Natural killer cell (primary cell): ENCODE results near the gene CRAT. TPM values are rescaled to one million over a fixed set of nuclear protein-coding genes. Genes with fewer than 3 reads are reported as not detected.

ENCODE experiments used
- ATAC-seq, 3 donors: fragments of 150-1000 bp in 2 of 3; fragments of 200-7000 bp in 1 of 3; cut with Tn5 transposase; 1 replicate in 1 of 3; 2 replicates in 2 of 3; pipeline ENCODE4 v1.10.0; 2021; ENCODE audit warnings: mild to moderate bottlenecking in 2 of 3, moderate library complexity in 2 of 3
- DNase-seq, 2 donors: peaks; one replicate each; pipeline versions ENCODE4 v3.0.0 to v3.0.0-alpha.2; 2013 to 2021; ENCODE audit warnings: mixed read lengths in 1 of 2
- H3K27ac ChIP-seq: one replicate; pipeline ENCODE4 v1.5.1; 2013; ENCODE audit warnings: mild to moderate bottlenecking, low read length
- H3K27me3 ChIP-seq: one replicate; pipeline ENCODE4 v1.6.1; 2013; ENCODE audit warnings: low read length; ENCODE audit not compliant: control insufficient read depth, insufficient read depth
- H3K36me3 ChIP-seq: one replicate; pipeline ENCODE4 v1.6.1; 2013; ENCODE audit warnings: low read length; ENCODE audit not compliant: control insufficient read depth, insufficient read depth
- H3K4me1 ChIP-seq: one replicate; pipeline ENCODE4 v1.6.1; 2013; ENCODE audit warnings: low read length; ENCODE audit not compliant: control insufficient read depth, insufficient read depth
- H3K4me3 ChIP-seq: one replicate; pipeline ENCODE4 v1.5.1; 2013; ENCODE audit warnings: low read length
- H3K9me3 ChIP-seq: one replicate; pipeline ENCODE4 v1.6.1; 2013; ENCODE audit warnings: low read length; ENCODE audit not compliant: control insufficient read depth, insufficient read depth
- H3K27ac Mint-ChIP-seq, 2 donors: one replicate each; pipeline ENCODE4 v1.8.0; 2022; ENCODE audit warnings: mild to moderate bottlenecking in 2 of 2, mixed read lengths in 2 of 2, moderate library complexity in 1 of 2
- H3K27me3 Mint-ChIP-seq, 2 donors: one replicate each; pipeline ENCODE4 v1.8.0; 2022; ENCODE audit warnings: low read depth in 2 of 2, mixed read lengths in 2 of 2
- H3K36me3 Mint-ChIP-seq: one replicate; pipeline ENCODE4 v1.8.0; 2022; ENCODE audit warnings: mixed read lengths
- H3K4me1 Mint-ChIP-seq, 2 donors: one replicate each; pipeline ENCODE4 v1.8.0; 2022; ENCODE audit warnings: mixed read lengths in 2 of 2
- H3K4me3 Mint-ChIP-seq: one replicate; pipeline ENCODE4 v1.8.0; 2022; ENCODE audit warnings: mild to moderate bottlenecking, moderate library complexity, mixed read lengths
- H3K9me3 Mint-ChIP-seq, 2 donors: one replicate each; pipeline ENCODE4 v1.8.0; 2022; ENCODE audit warnings: mixed read lengths in 2 of 2
- CTCF ChIP-seq: fragments of 200-600 bp; IDR thresholded peaks from one replicate; pipeline ENCODE4 v1.8.0; 2022; ENCODE audit warnings: antibody characterized with exemption
- WGBS: methylation state at CpG from one replicate; pipeline ENCODE4 v1.1.7; 2013; ENCODE audit warnings: missing lambda C conversion rate; ENCODE audit not compliant: insufficient coverage; 5-methylcytosine and 5-hydroxymethylcytosine counted together
- intact Hi-C: fragments of 100-400 bp; cut with micrococcal nuclease; formaldehyde crosslinking; loops from one replicate; pipeline ENCODE4 v1.14.2; 2022
- total RNA-seq, 4 donors: library from RNA; stranded (reverse); fragments of 120-200 nt in 1 of 4; gene quantifications; one replicate each; pipeline versions ENCODE4 v1.2.3 to v1.2.4, GENCODE V29; 2013 to 2022

Gene CRAT
- total RNA-seq, 3 donors from 2014 or later (not counting 1 experiment from before 2014, with no cell fraction given), result 13.5 to 13.8 (median 13.8) TPM

GRCh38 chr9:129080298-129080600 is 30.3 kb downstream of the CRAT start:
- peak overlapping the region; percentile 93 for H3K4me3 Mint-ChIP-seq
- Histone ChIP-seq H3K4me3 (peak overlapping the region; percentile 56), H3K27me3 (no peaks in the 10 kb centered on the region), H3K9me3 (no peaks in the 10 kb centered on the region), H3K27ac (no peak overlapping the region), H3K36me3 (peaks cover 4% of the 10 kb centered on the region), H3K4me1 (peaks cover 21% of the 10 kb centered on the region)
- H3K27me3 Mint-ChIP-seq, result no peaks in the 10 kb centered on the region
- H3K36me3 Mint-ChIP-seq, result no peaks in the 10 kb centered on the region
- TF ChIP-seq CTCF, result no peak
- peak overlapping the region; percentile 82 to 93 for H3K27ac Mint-ChIP-seq
- peaks cover 9 to 22% of the 10 kb centered on the region in 2 donors for H3K4me1 Mint-ChIP-seq
- no peak for ATAC-seq
- no peaks in the 10 kb centered on the region for H3K9me3 Mint-ChIP-seq
- intact Hi-C loops, result loop anchor here (2.0 kb wide), 1 partner anchor 31 kb away; the partner anchor contains the start of genes CRAT and PTPA
- no peak for DNase-seq
- 14% methylated on average over 12 of the region's 12 CpGs for WGBS

DNA sequence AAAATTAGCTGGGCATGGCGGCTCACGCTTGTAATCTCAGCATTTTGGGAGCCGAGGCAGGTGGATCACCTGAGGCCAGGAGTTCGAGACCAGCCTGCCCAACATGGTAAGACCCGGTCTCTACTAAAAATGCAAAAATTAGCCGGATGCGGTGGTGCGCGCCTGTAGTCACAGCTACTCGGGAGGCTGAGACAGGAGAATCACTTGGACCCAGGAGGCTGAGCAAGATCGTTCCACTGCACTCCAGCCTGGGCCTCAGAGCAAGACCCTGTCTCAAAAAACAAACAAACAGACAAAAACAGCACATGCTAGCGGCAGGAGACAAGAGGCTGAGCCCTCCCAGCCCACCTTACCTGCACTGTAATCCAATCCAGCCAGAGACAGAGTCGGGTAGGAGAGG is 30.8 kb downstream of the CRAT start:
- Histone ChIP-seq H3K4me3 (no peak overlapping the region), H3K27ac (no peak overlapping the region), H3K36me3 (peaks cover under 1% of the 10 kb centered on the region), H3K4me1 (peaks cover 21% of the 10 kb centered on the region), H3K27me3 (no peaks in the 10 kb centered on the region), H3K9me3 (no peaks in the 10 kb centered on the region)
- intact Hi-C loops, result loop anchor here (2.0 kb wide), 1 partner anchor 31 kb away; the partner anchor contains the start of genes CRAT and PTPA
- no peak for TF ChIP-seq CTCF
- peaks cover 9 to 22% of the 10 kb centered on the region in 2 donors for H3K4me1 Mint-ChIP-seq
- no peak overlapping the region for H3K27ac Mint-ChIP-seq
- 94% methylated on average over 13 of the region's 13 CpGs for WGBS
- no peaks in the 10 kb centered on the region for H3K9me3 Mint-ChIP-seq
- no peaks in the 10 kb centered on the region for H3K36me3 Mint-ChIP-seq
- no peaks in the 10 kb centered on the region for H3K27me3 Mint-ChIP-seq
- ATAC-seq, result no peak
- H3K4me3 Mint-ChIP-seq, result peak overlapping the region; percentile 93
- DNase-seq, result no peak

DNA sequence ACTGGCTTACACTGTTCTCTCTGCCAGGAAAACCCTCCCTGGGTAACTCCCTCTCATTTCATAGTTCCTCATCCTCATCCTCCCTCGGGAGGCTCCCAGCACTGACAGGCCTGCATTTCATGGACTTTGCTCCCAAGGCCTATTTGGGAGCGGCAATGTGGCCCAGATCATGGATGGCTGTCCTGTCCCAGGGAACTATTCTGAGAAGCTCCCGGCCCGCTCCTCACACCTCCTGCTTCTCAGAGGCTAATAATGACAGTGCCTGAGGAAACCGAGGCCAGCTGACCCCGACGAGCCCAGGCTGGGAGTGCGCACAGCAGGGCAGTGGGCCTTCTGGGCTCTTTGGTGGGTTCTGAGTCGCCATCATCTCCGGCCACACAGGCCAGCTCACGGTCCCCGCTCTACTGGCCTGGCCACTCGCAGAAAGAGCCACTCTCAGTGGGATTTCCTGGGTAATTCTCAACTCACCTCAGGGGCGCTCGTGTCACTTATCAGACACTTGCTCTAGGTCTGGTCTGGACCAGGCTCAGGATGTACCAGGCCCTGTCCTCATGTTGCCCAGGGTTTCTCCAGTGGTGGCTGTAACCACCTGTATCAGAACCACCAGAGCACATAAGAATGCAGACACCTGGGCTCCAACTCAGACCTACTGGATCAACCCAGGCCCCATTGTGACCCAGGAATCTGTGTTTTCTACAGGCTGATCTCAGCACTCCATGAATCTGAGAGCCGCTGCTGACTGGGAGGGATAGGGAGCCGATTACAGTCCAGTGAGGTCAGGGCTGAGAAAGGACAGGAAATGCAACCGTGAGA is 31.7 kb downstream of the CRAT start:
- ATAC-seq (no peak), DNase-seq (no peak)
- Mint-ChIP-seq H3K4me3 (peak overlapping the region; percentile 47), H3K27me3 (no peaks in the 10 kb centered on the region), H3K4me1 (peaks cover 9 to 22% of the 10 kb centered on the region in 2 donors), H3K9me3 (no peaks in the 10 kb centered on the region), H3K27ac (no peak overlapping the region), H3K36me3 (no peaks in the 10 kb centered on the region)
- intact Hi-C loops, result no loop called here
- Histone ChIP-seq H3K9me3 (no peaks in the 10 kb centered on the region), H3K27me3 (no peaks in the 10 kb centered on the region), H3K4me1 (peaks cover 21% of the 10 kb centered on the region), H3K4me3 (no peak overlapping the region), H3K27ac (no peak overlapping the region), H3K36me3 (no peaks in the 10 kb centered on the region)
- WGBS, result 93% methylated on average over 18 of the region's 18 CpGs
- no peak for TF ChIP-seq CTCF
